Stimulated activated CD8-positive, alpha-beta memory T cell treated with anti-CD3 and anti-CD28 coated beads, Interleukin-7, amount 100 ng/mL, for 24 hours (primary cell): Measurements from ENCODE around the gene KHNYN.
"Not testable (repeated sequence)": the region's sequence is repeated elsewhere in the genome, so short reads cannot be mapped to it uniquely, and the experiment has no call there.

Source experiments
- DNase-seq: peaks from one replicate; pipeline ENCODE4 v3.0.0-alpha.2; 2020; ENCODE audit warnings: low read depth

KHNYN gene

GRCh38 chr14:24475261-24475660 is 45.5 kb downstream of the KHNYN start:
- no peak for DNase-seq

DNA sequence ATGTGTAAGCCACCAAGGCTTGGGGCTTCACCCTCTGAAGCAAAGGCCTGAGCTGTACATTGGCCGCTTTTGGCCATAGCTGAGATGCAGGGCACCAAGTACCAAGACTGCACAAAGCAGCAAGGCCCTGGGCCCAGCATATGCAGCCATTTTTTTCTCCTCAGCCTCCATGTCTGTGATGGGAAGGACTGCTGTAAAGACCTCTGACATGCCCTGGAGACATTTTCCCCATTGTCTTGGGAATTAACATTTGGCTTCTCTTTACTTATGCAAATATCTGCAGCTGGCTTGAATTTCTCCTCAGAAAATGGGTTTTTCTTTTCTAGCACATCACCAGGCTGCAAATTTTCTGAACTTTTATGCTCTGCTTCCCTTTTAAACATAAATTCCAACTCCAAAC is 50.2 kb downstream of the KHNYN start:
- not testable (repeated sequence) for DNase-seq

DNA sequence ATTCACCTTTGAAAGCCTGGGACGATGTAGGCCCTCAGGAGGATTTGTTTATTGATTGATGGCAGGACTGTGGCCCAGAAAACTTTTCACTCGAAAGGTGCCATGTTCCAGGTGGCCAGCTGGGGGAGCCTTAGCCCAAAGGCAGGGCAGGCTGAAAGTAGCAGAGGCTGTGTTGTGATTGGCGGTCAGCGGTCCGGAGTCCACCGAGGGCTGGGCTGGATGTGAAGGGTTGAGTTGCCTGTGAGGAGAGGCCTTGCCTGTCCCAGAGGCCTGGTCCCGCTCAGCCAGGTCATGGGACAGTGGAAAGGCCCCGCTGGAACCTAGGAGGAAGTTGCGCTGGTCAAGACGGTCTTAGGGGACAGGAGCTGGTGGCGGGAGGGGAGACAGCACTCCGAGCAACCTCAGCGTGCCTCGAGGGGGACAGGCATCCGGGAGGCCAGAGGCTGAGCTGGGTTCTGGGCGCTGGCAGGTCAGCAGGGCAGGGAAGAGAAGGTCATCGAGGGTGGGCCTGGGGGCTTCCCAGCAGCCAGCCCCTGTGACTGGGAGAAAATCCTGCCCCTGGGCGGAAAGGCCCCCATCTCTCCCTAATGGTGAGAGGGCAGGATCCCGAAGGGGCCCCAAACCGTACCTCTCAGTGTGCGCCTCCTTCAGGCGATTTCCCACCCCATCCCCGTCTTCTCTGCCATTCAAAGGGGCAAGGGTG is 52.0 kb downstream of the KHNYN start:
- peak; percentile 43 for DNase-seq

DNA sequence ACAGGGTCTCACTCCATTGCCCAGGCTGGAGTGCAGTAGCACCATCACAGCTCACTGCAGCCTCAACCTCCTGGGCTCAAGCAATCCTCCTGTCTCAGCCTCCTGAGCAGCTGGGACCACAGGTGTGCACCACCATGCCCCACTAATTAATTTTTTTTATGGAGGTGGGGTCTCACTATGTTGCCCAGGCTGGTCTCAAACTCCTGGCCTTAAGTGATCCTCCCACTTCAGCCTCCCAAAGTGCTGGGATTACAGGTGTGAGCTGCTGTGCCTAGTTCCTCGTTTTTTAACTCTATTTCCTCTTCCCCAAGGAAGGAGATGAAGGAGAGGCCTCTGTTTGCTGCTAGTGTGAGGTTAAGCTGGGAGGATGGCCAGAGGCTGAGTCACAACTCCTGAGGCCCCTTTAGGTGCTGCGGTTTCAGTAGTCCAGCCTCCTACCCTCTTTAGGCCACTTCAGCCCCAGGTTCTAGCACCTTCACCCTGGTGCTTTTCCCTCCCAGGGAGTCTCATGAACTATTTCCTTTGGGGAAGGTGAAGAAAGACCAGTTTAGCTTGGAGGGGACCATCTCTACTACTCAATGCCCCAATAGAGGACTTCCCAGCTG is 53.0 kb downstream of the KHNYN start:
- not testable (repeated sequence) for DNase-seq

- no peak for DNase-seq
Measured at GRCh38 chr14:24483604-24484252, 54.0 kb downstream of the KHNYN start.
